Neuronal stem cell (in vitro differentiated cells): ENCODE measurements around the gene HSD17B4. TPM values are rescaled to one million over a fixed set of nuclear protein-coding genes. Genes with fewer than 3 reads are reported as not detected.

Experiments used
- DNase-seq: peaks from one replicate; pipeline ENCODE4 v3.0.0-alpha.2; 2013; ENCODE audit warnings: low spot score
- H2AFZ ChIP-seq: one replicate; pipeline ENCODE4 v1.6.1; 2013; ENCODE audit warnings: mild to moderate bottlenecking, low read length, inconsistent platforms
- H2AK5ac ChIP-seq: 2 replicates; pipeline ENCODE4 v1.6.1; 2013; ENCODE audit warnings: low read depth, mild to moderate bottlenecking, inconsistent platforms, low read length, moderate library complexity, mixed read lengths
- H2BK120ac ChIP-seq: 2 replicates; pipeline ENCODE4 v1.6.1; 2013; ENCODE audit warnings: low read depth, mild to moderate bottlenecking, inconsistent platforms, low read length, moderate library complexity, mixed read lengths
- H2BK12ac ChIP-seq: one replicate; pipeline ENCODE4 v1.6.1; 2013; ENCODE audit warnings: low read length, inconsistent platforms
- H2BK15ac ChIP-seq: 2 replicates; pipeline ENCODE4 v1.6.1; 2013; ENCODE audit warnings: mild to moderate bottlenecking, low read length, inconsistent platforms, mixed read lengths
- H2BK5ac ChIP-seq: one replicate; pipeline ENCODE4 v1.6.1; 2013; ENCODE audit warnings: inconsistent platforms, mild to moderate bottlenecking, low read length, moderate library complexity
- H3K14ac ChIP-seq: one replicate; pipeline ENCODE4 v1.6.1; 2013; ENCODE audit warnings: low read length, inconsistent platforms
- H3K18ac ChIP-seq: 2 replicates; pipeline ENCODE4 v1.6.1; 2013; ENCODE audit warnings: low read length, inconsistent platforms
- H3K23ac ChIP-seq: 2 replicates; pipeline ENCODE4 v1.6.1; 2013; ENCODE audit warnings: low read depth, mild to moderate bottlenecking, mixed read lengths, low read length, inconsistent platforms; ENCODE audit not compliant: poor library complexity
- H3K27ac ChIP-seq: replicated peaks from 3 replicates; pipeline ENCODE4 v1.5.1; 2013; ENCODE audit warnings: low read length, inconsistent platforms
- H3K27me3 ChIP-seq, 3 experiments: 2 replicates each; pipeline ENCODE4 v1.6.1; 2013; ENCODE audit warnings: low read length in 3 of 3, mild to moderate bottlenecking in 2 of 3, inconsistent platforms in 1 of 3, low read depth in 1 of 3, mixed read lengths in 1 of 3, moderate library complexity in 1 of 3; ENCODE audit not compliant: control insufficient read depth in 3 of 3, insufficient read depth in 3 of 3
- H3K36me3 ChIP-seq, 2 donors: replicated peaks in 1 of 2; 2 replicates each; pipeline ENCODE4 v1.6.1; 2013; ENCODE audit warnings: low read length in 2 of 2; ENCODE audit not compliant: control insufficient read depth in 2 of 2, insufficient read depth in 2 of 2
- H3K4ac ChIP-seq: 2 replicates; pipeline ENCODE4 v1.6.1; 2013; ENCODE audit warnings: inconsistent platforms, mild to moderate bottlenecking, low read length, moderate library complexity
- H3K4me1 ChIP-seq, 2 donors: 1 replicate in 1 of 2; 2 replicates in 1 of 2; pipeline ENCODE4 v1.6.1; 2013; ENCODE audit warnings: low read length in 2 of 2, low read depth in 1 of 2; ENCODE audit not compliant: control insufficient read depth in 2 of 2, insufficient read depth in 1 of 2
- H3K4me2 ChIP-seq: one replicate; pipeline ENCODE4 v1.6.1; 2013; ENCODE audit warnings: mild to moderate bottlenecking, low read length, inconsistent platforms; ENCODE audit not compliant: insufficient read depth, poor library complexity, severe bottlenecking
- H3K4me3 ChIP-seq, 2 donors: 2 replicates each; pipeline ENCODE4 v1.5.1; 2013; ENCODE audit warnings: low read length in 2 of 2, mild to moderate bottlenecking in 2 of 2, inconsistent platforms in 1 of 2, moderate library complexity in 1 of 2
- H3K79me1 ChIP-seq: one replicate; pipeline ENCODE4 v1.6.1; 2013; ENCODE audit warnings: low read depth, mild to moderate bottlenecking, inconsistent platforms, low read length, moderate library complexity
- H3K9ac ChIP-seq: one replicate; pipeline ENCODE4 v1.6.1; 2013; ENCODE audit warnings: mild to moderate bottlenecking, low read depth, low read length, inconsistent platforms; ENCODE audit not compliant: poor library complexity
- H3K9me3 ChIP-seq, 2 donors: replicated peaks in 1 of 2; 2 replicates each; pipeline versions ENCODE3 to v1.6.1; 2013; ENCODE audit warnings: low read length in 2 of 2, mild to moderate bottlenecking in 2 of 2, inconsistent platforms in 1 of 2, low read depth in 1 of 2, mixed read lengths in 1 of 2, moderate library complexity in 1 of 2; ENCODE audit not compliant: control insufficient read depth in 2 of 2, insufficient read depth in 1 of 2
- H4K8ac ChIP-seq: one replicate; pipeline ENCODE4 v1.6.1; 2013; ENCODE audit warnings: low read depth, mild to moderate bottlenecking, inconsistent platforms, low read length, moderate library complexity
- H4K91ac ChIP-seq: one replicate; pipeline ENCODE4 v1.6.1; 2013; ENCODE audit warnings: low read length, low read depth, mild to moderate bottlenecking, inconsistent platforms; ENCODE audit not compliant: poor library complexity
- WGBS, 2 donors: extraction: QIAGEN DNeasy Blood & Tissue Kit; methylation state at CpG; one replicate each; pipeline ENCODE4 v1.1.7; 2013; ENCODE audit warnings: missing lambda C conversion rate in 2 of 2, mixed read lengths in 1 of 2; ENCODE audit not compliant: insufficient read length in 2 of 2, insufficient replicate concordance in 1 of 2; ENCODE audit errors: extremely low coverage in 2 of 2; 5-methylcytosine and 5-hydroxymethylcytosine counted together
- polyA plus RNA-seq, 2 experiments: library from polyadenylated mRNA; stranded (reverse); fragments of 200-250 nt; gene quantifications; one replicate each; pipeline ENCODE4 v1.2.3, GENCODE V29; 2013

The HSD17B4 gene
- 167 TPM for polyA plus RNA-seq (2013, experiment 1 of 2)
- 152 TPM for polyA plus RNA-seq (2013, experiment 2 of 2)

- Histone ChIP-seq H3K4me2 (peak within 1 kb of the TSS; percentile 69), H2BK15ac (no peak within 1 kb of the TSS), H2BK120ac (peak within 1 kb of the TSS; percentile 77), H2AK5ac (peak within 1 kb of the TSS; percentile 39), H2BK12ac (no peak within 1 kb of the TSS), H4K91ac (no peak within 1 kb of the TSS), H3K4ac (no peak within 1 kb of the TSS), H2AFZ (peak within 1 kb of the TSS; percentile 99), H2BK5ac (peak within 1 kb of the TSS; percentile 68), H3K4me1 (peaks cover 2 to 8% of the 10 kb centered on the region in 2 donors), H3K18ac (peak within 1 kb of the TSS; percentile 99), H3K27me3 (no peaks in the 10 kb centered on the region), H3K14ac (no peak within 1 kb of the TSS), H3K36me3 (peaks cover 0 to 11% of the 10 kb centered on the region in 2 donors), H3K4me3 (peak within 1 kb of the TSS; percentile 88 to 96), H3K9ac (peak within 1 kb of the TSS; percentile 90), H4K8ac (no peak within 1 kb of the TSS), H3K9me3 (peaks cover 0 to 8% of the 10 kb centered on the region in 2 donors), H3K27ac (peak within 1 kb of the TSS; percentile 61), H3K79me1 (no peaks in the 10 kb centered on the region), H3K23ac (peak within 1 kb of the TSS; percentile 96)
- peak; percentile 77 for DNase-seq
- WGBS, 2 donors, result no CpG with 5 or more reads among the region's 42 CpGs
Observed at GRCh38 chr5:119452373-119453039, at the start of gene HSD17B4. TSS of gene HSD17B4 (plus strand) at chr5:119452497. CDS start at chr5:119452576, 79 bp downstream.

- H3K4me1 ChIP-seq, result no peaks in the 10 kb centered on the region
- no peak overlapping the region for H2BK5ac ChIP-seq
- no peak overlapping the region for H2BK120ac ChIP-seq
- H2AK5ac ChIP-seq, result no peak overlapping the region
- no peaks in the 10 kb centered on the region for H3K79me1 ChIP-seq
- no peak overlapping the region for H2BK12ac ChIP-seq
- H3K4ac ChIP-seq, result no peak overlapping the region
- H3K18ac ChIP-seq, result no peak overlapping the region
- no CpG with 5 or more reads among the region's 4 CpGs for WGBS, 2 donors
- H3K4me2 ChIP-seq, result no peak overlapping the region
- no peak overlapping the region for H3K4me3 ChIP-seq
- H2AFZ ChIP-seq, result peak overlapping the region; percentile 76
- no peaks in the 10 kb centered on the region for H3K27me3 ChIP-seq
- H2BK15ac ChIP-seq, result no peak overlapping the region
- no peak overlapping the region for H3K9ac ChIP-seq
- no peak overlapping the region for H3K27ac ChIP-seq
- no peak overlapping the region for H3K23ac ChIP-seq
- no peak overlapping the region for H3K14ac ChIP-seq
- H4K8ac ChIP-seq, result no peak overlapping the region
- H3K9me3 ChIP-seq, result no peaks in the 10 kb centered on the region
- H3K36me3 ChIP-seq, result no peaks in the 10 kb centered on the region
- no peak for DNase-seq
- H4K91ac ChIP-seq, result no peak overlapping the region
Observed at GRCh38 chr5:119402555-119402954, 49.7 kb upstream of the HSD17B4 start.

- Histone ChIP-seq H3K9ac (no peak overlapping the region), H3K4ac (no peak overlapping the region), H3K79me1 (no peaks in the 10 kb centered on the region), H3K4me2 (no peak overlapping the region), H2BK5ac (no peak overlapping the region), H2AK5ac (no peak overlapping the region), H3K27ac (no peak overlapping the region), H3K23ac (no peak overlapping the region), H2BK12ac (no peak overlapping the region), H4K8ac (no peak overlapping the region), H2BK120ac (no peak overlapping the region), H3K4me1 (no peaks in the 10 kb centered on the region), H2AFZ (no peak overlapping the region), H3K9me3 (no peaks in the 10 kb centered on the region), H3K4me3 (no peak overlapping the region), H3K27me3 (no peaks in the 10 kb centered on the region), H3K18ac (no peak overlapping the region), H3K36me3 (no peaks in the 10 kb centered on the region), H4K91ac (no peak overlapping the region), H2BK15ac (no peak overlapping the region), H3K14ac (no peak overlapping the region)
- DNase-seq, result no peak
- WGBS, 2 donors, result no CpG with 5 or more reads among the region's 2 CpGs
Observed at GRCh38 chr5:119404033-119404432, 48.3 kb upstream of the HSD17B4 start.

- no peak overlapping the region for H4K8ac ChIP-seq
- H3K27ac ChIP-seq, result no peak overlapping the region
- WGBS, 2 donors, result no CpG with 5 or more reads among the region's 4 CpGs
- no peak overlapping the region for H3K18ac ChIP-seq
- H3K4me1 ChIP-seq, result no peaks in the 10 kb centered on the region
- no peaks in the 10 kb centered on the region for H3K27me3 ChIP-seq
- no peak overlapping the region for H3K9ac ChIP-seq
- H2BK12ac ChIP-seq, result no peak overlapping the region
- no peak for DNase-seq
- H3K14ac ChIP-seq, result no peak overlapping the region
- H2BK5ac ChIP-seq, result no peak overlapping the region
- no peaks in the 10 kb centered on the region for H3K36me3 ChIP-seq
- H3K4me2 ChIP-seq, result no peak overlapping the region
- no peaks in the 10 kb centered on the region for H3K79me1 ChIP-seq
- H2BK120ac ChIP-seq, result no peak overlapping the region
- H2AFZ ChIP-seq, result peak overlapping the region; percentile 1
- H2AK5ac ChIP-seq, result no peak overlapping the region
- no peak overlapping the region for H4K91ac ChIP-seq
- H3K9me3 ChIP-seq, result no peaks in the 10 kb centered on the region
- no peak overlapping the region for H3K4me3 ChIP-seq
- H3K23ac ChIP-seq, result no peak overlapping the region
- no peak overlapping the region for H2BK15ac ChIP-seq
- H3K4ac ChIP-seq, result no peak overlapping the region
Observed at GRCh38 chr5:119405419-119405818, 46.9 kb upstream of the HSD17B4 start.
